GM19239 (cell line): ENCODE results near the gene KCNIP3.
"Not testable (repeated sequence)": the region's sequence is repeated elsewhere in the genome, so short reads cannot be mapped to it uniquely, and the experiment has no call there.

ENCODE experiments used
- DNase-seq: peaks from one replicate; pipeline ENCODE4 v3.0.0; 2011; ENCODE audit warnings: low spot score; ENCODE audit not compliant: insufficient read length
- FAIRE-seq: peaks from 2 replicates; lab custom pipeline; 2011; peaks lifted over from hg19 to GRCh38; lab: Jason Lieb, UNC

KCNIP3 gene

DNA sequence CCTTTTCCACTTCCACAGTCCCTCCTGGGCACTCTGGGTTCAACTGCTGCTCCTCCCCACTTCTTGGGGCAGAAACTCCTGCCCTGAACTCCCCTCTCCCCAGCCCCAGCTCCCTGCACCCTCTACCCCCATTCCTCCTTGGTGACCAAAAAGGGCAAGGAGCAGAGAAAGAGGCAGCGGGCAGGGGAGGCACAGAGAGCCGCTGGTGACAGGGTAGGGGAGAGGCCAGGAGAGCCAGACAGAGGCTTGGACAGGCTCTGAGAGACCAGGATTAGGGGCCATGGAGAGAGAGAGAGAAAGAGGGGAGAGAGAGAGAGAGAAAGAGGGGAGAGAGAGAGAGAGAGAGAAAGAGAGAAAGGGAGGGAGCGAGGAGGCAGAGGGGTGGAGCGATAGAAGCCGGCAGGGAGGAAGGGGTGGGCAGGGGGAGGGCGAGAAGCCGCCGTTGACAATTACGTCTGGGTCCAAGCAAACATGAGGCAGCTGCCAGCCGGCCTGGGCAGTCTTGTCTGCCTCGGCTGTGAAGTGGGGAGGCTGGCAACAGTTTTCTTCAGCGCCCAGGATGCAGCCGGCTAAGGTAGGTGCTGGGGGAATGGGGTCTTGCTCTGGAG, at the start of gene KCNIP3:
TSS of gene KCNIP3 (plus strand) at position 468 of the 608 bp plus-strand sequence. CDS start at position 560, 92 bp downstream.
- no peak for DNase-seq
- FAIRE-seq = no peak

DNA sequence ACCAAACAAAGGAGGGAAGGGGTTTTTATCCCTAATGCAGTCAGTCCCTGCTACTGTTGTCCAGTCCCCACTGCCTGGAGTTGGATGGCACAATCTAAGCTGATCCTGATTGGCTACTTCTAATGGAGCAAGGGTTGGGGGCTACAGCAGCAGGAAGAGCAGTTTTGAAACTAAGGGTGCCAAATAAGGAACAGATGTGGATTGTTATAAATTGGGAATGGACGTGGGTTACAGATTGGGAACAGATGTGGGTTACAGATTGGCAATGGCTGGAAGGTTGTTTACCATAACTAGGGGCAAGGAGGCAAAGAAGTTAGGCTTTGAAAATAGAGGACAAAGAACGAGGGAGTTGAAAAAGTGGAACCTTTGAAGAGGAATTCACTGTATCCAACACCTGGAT, 38.9 kb upstream of the KCNIP3 start:
- no peak for FAIRE-seq
- no peak for DNase-seq

DNA sequence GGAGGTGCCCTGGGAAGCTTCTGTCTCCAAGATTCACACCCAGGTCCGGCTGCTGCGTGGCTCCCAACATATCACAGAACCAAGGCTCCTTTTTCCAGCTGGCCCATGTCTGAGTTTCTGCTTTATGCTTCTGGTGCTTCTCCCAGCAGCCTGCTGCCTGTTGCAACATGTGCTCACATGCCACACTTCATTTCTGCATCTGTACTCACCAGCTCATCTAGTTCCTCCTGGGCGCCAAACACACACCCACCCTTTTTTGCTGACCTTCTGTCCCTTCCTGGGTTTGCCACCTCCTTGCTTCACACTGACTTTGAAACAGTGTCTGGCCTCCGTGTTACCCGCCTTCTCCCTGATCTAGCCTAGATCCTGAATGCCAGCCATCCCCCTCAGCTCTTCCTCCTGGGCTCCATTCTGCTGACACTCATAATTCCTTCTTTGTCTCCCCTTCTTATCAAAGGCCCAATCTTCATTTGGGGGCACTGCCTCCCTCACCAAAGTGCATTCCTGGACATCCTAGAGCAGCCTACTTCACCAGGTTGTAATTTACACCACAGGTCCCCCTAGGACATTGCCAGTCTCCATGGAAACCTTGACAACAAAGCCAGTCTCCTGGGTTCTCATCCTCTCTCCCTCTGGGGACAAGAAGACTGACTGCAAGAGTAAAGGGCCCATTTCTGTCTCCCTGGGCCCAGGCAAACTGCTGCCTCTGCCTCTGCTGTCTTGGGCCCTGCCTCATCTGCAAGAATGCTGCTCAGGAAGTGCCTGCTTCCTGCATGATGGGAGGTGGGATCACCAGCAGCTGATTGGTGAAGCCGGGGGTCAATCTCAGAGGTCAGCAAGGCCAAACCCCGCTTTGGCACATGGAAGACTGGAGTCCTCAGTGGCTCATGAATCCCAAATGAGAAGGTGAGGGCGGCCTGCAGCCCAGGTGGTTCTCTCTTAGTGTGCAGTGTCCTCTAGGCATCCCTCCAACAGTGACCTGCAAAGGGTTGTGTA, 36.8 kb upstream of the KCNIP3 start:
- DNase-seq (no peak), FAIRE-seq (no peak)

DNA sequence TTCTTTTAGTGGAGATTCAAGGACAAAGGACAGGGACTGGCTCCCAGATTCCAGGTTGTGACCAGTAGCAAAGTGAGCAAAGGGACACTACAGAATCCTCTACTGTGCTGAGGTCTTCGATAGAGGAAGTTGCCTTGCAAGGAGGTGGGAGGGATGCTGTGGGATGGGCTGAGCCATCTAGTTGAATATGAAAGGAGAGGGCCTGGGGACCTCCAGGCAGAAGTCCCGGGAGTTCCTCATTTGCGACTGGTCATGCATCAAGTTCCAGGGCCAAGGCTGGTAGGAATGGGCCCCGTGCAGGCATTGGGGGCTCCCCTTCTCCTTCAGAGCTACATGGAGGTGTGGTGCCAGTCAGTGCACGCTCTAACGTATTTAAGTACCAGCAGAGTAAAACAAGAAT, 35.5 kb upstream of the KCNIP3 start:
- no peak for FAIRE-seq
- DNase-seq = no peak

DNA sequence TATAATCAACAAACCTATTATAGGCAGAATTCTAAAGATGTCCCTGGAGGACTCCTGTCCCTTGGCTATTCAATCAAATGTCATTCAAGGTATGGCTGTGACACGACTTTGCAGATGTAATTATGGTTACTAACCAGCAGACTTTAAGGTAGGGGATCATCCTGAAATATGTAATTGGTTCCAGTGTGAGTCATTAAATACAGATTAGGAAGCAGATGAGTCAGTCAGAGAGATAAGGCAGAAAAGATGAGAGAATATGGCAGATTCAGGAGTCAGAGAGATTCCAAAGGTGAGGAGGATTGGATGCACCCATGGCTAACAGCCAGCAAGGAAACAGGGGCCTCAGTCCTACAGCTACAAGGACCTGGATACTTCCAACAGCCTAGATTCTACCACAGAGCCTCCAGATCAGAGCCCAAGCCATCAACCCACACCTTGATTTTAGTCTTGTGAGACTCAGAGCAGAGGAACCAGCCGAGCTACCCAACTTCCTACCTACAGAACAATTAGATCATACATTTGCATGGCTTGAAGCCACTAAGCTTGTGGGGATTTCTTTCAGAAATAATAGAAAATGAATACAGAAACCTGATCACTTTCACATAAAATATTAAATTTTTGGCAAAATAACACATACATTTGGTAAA, 34.1 kb upstream of the KCNIP3 start:
- no peak for DNase-seq
- FAIRE-seq = no peak

DNA sequence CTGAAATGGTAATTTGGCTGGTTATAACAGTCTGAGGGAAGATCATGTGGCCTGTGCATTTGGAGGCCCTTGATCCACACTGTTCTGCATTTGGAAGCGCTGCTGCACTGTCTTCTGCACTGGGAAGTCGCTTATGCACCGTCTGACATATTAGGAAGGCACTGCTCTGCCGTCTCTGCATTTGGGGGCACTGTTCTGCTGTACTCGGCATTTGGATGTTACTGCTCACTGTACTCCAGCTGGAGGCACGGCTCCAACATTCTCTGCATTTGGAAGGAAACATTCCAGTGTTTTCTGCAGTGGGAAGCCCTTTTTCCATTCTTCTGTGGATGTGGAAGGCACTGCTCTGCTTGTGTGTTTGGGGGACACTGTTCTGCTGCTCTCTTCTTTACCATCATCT, 32.5 kb upstream of the KCNIP3 start:
- no peak for DNase-seq
- FAIRE-seq = no peak

DNA sequence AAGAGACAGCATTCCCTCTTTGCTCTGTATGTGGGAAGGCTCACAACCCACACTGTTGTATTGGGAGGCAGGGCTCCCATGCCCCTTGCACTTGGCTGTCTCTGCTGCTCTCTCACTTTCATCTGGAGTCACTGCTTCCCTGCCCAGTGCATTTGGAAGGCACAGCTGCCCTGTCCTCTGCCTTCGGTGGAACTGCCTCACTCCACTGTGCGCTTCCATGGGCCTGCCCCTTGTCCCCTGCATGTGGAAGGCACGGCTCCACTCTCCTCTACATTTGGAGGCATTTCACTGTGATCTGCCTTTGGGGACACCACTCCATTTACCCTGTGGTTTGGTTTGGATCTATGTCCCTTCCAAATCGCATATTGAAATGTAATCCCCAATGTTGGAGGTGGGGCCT, 32.0 kb upstream of the KCNIP3 start:
- no peak for DNase-seq
- no peak for FAIRE-seq

DNA sequence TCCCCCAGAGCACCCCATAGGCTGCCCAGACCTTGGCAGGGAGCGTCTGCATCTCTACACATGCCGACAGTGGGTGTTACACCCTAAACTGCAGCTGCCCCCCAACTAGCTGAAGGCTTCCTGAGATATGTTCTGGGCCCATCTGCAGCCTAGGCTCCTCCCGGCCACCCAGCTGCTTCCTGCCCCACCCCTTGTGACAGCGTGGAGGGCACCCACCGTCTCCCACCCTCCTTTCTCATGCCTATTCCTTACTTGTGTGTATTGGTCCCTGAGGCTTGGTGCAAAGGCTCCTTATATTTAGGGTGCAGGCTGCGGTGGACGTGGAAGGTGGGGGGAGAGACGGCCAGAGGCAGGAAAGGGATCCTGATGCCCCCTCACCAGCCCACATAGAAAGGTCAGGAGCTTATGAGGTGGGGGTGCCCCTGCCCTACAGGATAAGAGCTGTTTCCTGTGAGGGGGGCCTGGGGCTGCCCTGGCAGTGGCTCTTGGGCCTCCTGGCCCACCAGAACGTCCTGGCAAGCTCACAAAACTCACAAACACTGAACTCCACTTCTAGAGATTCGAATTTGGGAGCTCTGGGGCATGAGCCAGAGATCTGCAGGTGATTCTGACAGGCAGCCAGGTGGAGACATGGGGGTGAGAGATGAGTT, 30.2 kb upstream of the KCNIP3 start:
- no peak for FAIRE-seq

DNA sequence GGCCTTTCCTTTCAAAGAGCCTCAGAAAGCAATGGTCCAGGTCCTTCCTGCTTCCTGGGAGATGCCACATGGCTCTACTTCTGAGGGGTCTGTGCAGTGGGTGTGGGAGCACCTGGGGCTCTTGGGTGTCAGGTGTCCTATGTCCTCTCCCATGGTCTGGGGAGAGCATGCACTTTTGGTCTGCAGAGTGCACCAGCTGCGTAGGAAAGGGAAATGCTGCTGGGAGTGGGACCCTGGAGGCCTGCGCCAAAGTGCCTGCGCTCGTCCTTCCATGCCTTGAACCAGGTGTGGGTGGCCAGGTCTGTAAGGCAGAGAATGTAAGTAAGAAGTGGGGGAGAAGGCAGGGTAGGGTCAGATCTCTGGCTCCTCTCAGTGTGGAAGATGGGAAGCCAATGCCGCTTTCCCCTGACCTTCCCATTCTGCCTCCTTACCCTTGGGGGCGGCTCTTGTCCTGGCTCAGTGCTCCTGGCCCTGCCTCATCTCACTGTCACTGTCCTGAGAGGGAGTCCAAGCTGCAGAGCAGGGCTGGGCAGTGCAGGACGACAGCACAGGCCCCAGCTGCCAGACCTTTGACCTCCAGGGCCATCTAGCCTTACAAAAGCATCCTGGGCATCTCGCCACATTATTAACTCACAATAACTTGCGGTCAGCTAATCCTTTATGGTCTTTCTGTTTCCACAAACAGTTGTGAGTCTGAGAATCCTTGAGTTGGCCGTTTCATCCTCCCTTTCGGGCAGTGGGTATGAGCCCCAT, 29.5 kb upstream of the KCNIP3 start:
- FAIRE-seq = no peak

More for the DNA sequence above, 30.2 kb upstream of the KCNIP3 start:
- no peak for DNase-seq

DNA sequence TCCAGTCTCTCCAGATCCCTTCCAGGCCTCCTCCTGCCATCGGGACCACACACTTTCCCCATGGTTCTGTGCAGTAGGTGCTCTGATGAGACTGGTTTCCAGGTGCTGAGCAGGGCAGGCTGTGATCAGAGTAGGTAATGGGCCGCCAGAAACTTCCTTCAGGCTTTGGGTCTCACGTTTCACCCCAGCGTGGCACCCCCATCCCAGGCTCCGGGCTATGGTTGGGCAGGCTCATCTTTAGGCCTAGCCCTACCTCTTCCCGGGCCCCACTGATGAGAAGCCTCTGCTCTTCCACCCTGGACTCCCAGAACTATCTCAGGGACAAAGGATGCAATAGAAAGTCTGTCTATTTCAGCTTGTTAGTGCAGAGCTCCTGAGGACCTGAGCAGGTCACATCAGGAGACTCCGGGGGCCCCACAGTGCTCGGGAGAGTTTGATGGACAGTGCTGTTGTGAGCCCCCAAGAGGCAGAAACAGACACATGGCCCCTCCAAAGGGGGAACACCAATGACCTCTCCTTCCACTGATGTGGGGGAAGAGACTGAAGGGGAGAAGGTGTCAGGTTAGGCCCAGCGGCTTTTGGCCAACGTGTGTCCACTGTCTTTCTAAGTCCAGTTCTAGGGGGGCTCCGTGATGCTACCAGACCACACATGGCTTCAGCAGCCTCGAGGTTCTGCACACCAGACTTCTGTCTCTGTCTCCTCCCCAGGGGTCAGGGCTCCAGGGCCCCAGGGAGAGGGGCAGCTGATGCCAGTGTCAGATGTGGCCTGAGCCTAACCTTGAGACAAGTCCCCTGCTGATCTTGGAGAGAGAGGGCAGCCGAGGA, 28.7 kb upstream of the KCNIP3 start:
- DNase-seq = no peak

More for the DNA sequence above, 29.5 kb upstream of the KCNIP3 start:
- no peak for DNase-seq

DNA sequence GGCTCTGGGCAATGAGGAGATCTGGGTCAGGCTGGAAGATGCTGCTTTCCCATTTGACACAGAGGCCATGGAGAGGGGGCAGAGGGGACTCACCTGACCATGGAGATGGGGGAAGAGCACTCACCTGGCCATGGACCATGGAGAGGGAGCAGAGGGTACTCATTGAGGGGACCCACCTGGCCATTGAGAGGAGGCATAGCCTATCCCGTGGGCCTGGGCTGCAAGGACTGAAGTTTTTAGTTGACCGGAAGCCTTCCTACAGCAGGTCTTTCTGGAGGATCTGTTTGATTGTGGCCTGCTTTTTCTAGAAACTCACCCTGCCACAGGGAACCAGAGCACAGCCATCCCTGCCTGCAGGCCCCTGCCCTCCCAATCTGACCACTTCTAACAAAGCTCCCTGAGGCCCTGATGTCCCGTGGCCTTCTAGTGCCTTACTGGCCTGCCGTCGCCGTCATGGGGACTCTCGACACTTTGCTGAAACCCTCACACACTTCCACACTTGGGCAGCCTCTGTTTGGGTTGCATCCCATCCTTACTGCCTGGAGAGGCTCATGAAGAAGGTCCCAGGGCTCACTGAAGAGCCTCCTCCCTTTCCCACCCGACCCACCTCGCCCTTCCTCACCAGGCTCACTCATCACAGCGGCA, 28.0 kb upstream of the KCNIP3 start:
- FAIRE-seq = no peak
- DNase-seq = no peak

More for the DNA sequence above, 28.7 kb upstream of the KCNIP3 start:
- no peak for FAIRE-seq

DNA sequence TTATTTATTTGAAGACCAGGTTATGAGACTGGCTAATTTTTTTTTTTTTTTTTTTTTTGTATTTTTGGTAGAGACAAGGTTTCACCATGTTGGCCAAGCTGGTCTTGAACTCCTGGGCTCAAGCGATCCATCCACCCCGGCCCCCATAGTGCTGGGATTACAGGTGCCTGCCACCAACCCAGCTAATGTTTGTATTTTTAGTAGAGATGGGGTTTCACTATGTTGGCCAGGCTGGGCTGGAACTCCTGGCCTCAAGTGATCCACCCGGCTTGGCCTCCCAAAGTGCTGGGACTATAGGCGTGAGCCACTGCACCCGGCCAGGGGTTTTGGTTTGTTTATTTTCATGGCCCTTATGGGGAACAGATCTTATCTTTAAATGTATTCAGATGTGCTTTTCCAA, 27.4 kb upstream of the KCNIP3 start:
- FAIRE-seq, DNase-seq: not testable (repeated sequence)

DNA sequence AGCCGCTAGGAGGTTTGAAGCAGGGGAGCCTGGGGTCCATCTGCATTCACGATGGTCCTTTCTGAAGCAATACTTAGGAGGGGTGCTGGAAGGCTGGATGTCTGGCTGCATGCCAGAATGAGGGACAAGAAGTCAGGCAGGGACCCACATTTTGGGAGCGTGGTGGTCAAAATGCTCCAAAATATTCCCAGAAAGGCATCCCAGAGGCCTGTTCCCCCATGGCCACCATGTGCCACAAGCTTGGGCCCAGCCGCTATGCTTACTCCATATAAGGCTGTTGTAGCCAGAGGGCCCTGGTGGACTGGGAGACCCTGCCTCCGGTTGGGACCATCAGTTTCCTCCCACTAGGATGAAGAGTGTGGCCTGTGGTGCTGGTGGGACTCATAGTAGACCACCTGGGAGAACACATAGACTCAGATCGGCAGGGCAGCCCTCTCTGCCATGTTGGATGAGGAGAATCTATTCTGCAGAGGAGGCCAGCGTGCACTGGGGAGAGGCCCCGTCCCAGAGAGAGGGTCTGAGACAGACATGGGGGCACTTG, 26.5 kb upstream of the KCNIP3 start:
- DNase-seq (no peak), FAIRE-seq (no peak)

DNA sequence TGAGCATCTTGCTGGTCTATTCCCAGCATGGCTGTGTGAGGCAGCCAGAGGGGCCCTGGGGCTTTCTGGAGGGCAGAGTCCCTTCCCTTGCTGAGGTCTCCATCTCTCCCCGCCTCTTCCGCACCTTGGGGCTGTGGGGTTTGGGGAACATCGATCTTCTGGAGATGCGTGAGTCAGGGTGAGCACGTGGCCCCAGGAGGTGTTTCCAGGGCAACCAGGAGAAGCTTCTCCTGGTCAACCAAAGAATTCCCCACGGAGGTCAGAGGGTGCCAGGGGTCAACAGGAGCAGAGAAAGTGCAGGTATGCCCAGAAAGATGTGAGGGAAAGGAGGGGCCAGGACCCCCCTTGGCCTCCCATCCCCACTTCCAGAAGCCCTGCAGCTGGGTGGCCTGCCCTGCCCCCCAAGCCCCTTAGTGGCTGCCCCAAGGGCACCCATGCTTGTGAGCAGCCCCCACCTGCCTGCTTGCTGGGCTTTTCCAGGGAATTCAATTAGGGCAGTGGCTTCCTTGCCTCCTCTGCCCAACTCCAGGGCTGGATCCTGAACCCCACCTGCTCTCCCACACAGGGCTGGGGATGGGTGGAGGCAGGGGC, 25.7 kb upstream of the KCNIP3 start:
- DNase-seq = no peak

DNA sequence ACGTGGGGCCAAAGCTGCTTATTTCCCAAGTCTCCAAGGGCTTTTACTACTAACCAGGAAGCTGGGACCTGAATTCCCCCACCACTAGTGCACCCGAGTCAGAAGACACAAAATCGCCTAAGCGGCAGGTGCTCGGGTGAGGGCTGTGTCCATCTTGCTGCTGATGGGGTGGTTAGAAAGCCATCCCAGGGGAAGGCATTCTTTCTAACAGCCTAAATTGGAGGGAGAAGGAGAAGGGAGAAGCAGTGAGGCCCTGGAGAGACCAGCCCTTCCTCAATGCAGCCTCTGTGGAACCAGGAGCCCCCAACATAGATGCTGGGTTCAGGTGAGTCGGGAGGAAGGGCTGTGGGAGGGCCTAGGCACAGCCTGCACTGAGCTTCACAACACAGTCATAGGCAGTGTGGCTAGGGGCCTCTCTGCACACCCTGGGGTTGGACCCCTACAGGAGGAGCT, 24.8 kb upstream of the KCNIP3 start:
- DNase-seq = no peak
- FAIRE-seq = no peak

More for the DNA sequence above, 25.7 kb upstream of the KCNIP3 start:
- FAIRE-seq = no peak

DNA sequence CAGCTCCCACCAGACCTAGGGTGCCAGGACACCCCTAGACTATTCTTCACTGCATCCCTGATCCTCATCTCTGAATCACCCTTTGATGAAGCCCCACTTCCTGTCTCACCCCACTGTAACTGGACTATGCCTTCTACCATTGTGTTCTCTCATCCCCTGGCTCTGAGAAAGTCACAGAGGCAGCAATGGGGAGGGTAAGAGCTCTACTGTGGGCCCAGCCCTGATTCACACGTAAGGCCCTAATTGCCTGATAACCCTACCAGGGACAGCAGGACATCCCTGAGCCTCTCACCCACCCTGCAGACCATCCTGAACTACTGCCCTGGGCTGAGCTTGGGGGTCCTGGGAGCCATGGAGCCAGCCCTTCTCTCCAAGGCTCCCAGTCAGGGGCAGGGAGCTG, 24.4 kb upstream of the KCNIP3 start:
- FAIRE-seq (no peak), DNase-seq (no peak)

DNA sequence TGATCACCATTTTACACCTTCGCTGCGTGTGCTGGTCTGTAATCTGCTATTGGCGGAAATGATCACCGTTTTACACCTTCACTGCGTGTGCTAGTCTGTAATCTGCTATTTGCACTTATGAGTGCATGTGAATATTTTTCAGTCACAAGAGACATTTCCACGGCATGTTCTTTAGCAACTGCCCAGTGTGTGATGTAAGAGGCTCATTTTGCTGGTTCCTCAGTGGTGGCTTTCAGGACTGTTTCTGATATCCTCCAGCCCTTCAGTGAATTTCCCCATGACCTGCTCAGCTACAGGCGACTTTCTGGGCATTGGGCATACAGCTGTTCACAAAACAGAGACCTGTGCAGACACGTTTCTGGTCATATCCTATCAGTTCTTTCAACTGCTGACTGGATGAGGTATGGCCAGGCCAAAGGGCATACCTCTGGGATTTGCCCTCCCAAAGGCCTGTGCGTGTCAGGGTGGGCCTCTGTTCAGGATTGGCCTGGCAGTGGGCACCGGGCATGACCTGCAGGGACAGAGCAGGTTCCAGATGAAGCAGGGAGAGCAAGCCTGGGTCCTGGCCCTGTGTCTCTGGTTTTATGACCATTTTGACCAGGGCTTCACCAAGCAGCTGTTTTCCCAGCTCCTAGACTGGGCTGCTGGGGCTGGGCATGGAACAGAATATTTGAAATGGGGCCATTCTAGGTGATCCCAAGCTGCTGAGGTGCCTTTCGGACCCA, 23.4 kb upstream of the KCNIP3 start:
- DNase-seq (no peak), FAIRE-seq (no peak)
